ENCODE data around the gene ITPRID1. TPM values are rescaled to one million over a fixed set of nuclear protein-coding genes. Genes with fewer than 3 reads are reported as not detected.

Gene ITPRID1
- total and polyA plus RNA-seq, 10 of the 15 experiments (the other 5 are each of a cell fraction or from before 2014, with no cell fraction given): 0.06 TPM; not detected in 9

- under 1% methylated on average over 6 of the region's 6 CpGs for WGBS (ENCODE audit: insufficient coverage, insufficient replicate concordance, low lambda C conversion rate, missing lambda C conversion rate)
- DNase-seq (ENCODE audit: low read depth, low spot score) (peak; percentile 51), FAIRE-seq (peak; percentile 59), ATAC-seq (peak; percentile 84)
- ChIA-PET POLR2A (no interaction called here), SMC1A (ENCODE audit: uncharacterized antibody, unreplicated experiment) (no interaction called here), CTCF (interaction anchor here (1.5 kb wide), 1 partner anchor 34 kb away, joined by 4 read pairs; no protein-coding TSS in a partner anchor), RAD21 (ENCODE audit: unreplicated experiment) (no interaction called here)
- H4K20me1 ChIP-seq (ENCODE audit: control insufficient read depth, insufficient read depth): no peaks in the 10 kb centered on the region
- no peaks in the 10 kb centered on the region; a peak in 1 of 4 replicates for H3K27me3 ChIP-seq (replicated peaks in 1 of 2; ENCODE audit: control insufficient read depth in 2 of 2, insufficient read depth in 2 of 2, low read length in 1 of 2)
- in situ Hi-C loops (cut with MboI): no loop called here
- peaks cover 8% of the 10 kb centered on the region for H3K4me1 ChIP-seq (ENCODE audit: control insufficient read depth, insufficient read depth, low read length)
- no peaks in the 10 kb centered on the region for H3K9me3 ChIP-seq (replicated peaks; ENCODE audit: control insufficient read depth, insufficient read depth, low read length)
- H2AFZ ChIP-seq (ENCODE audit: control insufficient read depth, low read depth, low read length): no peak overlapping the region
- H3K27ac ChIP-seq (ENCODE audit: control insufficient read depth, insufficient read depth): no peak overlapping the region
- intact Hi-C loops (cut with micrococcal nuclease; ENCODE audit: unreplicated experiment): no loop called here
- H3K36me3 ChIP-seq (ENCODE audit: control insufficient read depth in 2 of 2, insufficient read depth in 2 of 2, low read length in 1 of 2): no peaks in the 10 kb centered on the region
- BruUV-seq (replicated peaks): no TSS peak
- H3K4me3 ChIP-seq: no peak overlapping the region
- peak overlapping the region; percentile 43 for H3K4me2 ChIP-seq (ENCODE audit: control insufficient read depth, insufficient read depth)
- no peaks in the 10 kb centered on the region for H3K79me2 ChIP-seq (ENCODE audit: control insufficient read depth, insufficient read depth, low read length)
- H3K9ac ChIP-seq (ENCODE audit: control insufficient read depth, insufficient read depth, low read length): no peak overlapping the region
- TF ChIP-seq SPI1 (IDR thresholded peaks at IDR 0.05; ENCODE audit: borderline replicate concordance, insufficient read depth, low read depth, low read length) (peak; percentile 85), CHD1 (IDR thresholded peaks at IDR 0.05; ENCODE audit: low read depth, low read length) (no peak), KLF5 (IDR thresholded peaks at IDR 0.05; ENCODE audit: partially characterized antibody) (no peak), SUZ12 (IDR thresholded peaks at IDR 0.05; ENCODE audit: unreplicated experiment) (no peak), SUPT20H (IDR thresholded peaks at IDR 0.05; ENCODE audit: borderline replicate concordance, control insufficient read depth, low read depth, low read length) (no peak), ASH2L (IDR thresholded peaks at IDR 0.05; ENCODE audit: borderline replicate concordance, low read depth) (no peak), ETV6 (conservative IDR thresholded peaks at IDR 0.05 in 1 of 2, IDR thresholded peaks at IDR 0.05 in 1 of 2; ENCODE audit: borderline replicate concordance in 1 of 2, low read depth in 1 of 2) (peak in 1 of 2 experiments; percentile 60; a peak in 1 of 4 replicates), SMAD5 (IDR thresholded peaks at IDR 0.05; ENCODE audit: low read depth) (no peak), EP300 (IDR thresholded peaks at IDR 0.05; ENCODE audit: borderline replicate concordance in 1 of 2, control insufficient read depth in 1 of 2, low read depth in 2 of 2, low read length in 2 of 2) (0 out of 4 replicates have a peak, but pooled peaks of 1 of the 2 experiments have one; percentile 25), RELB (IDR thresholded peaks at IDR 0.05; ENCODE audit: low read depth) (0 out of 2 replicates have a peak, but pooled peaks have one; percentile 19), BACH1 (IDR thresholded peaks at IDR 0.05; ENCODE audit: borderline replicate concordance) (no peak), USF2 (IDR thresholded peaks at IDR 0.05; ENCODE audit: borderline replicate concordance, low read depth, low read length) (no peak), MTA2 (IDR thresholded peaks at IDR 0.05; ENCODE audit: low read depth) (peak; percentile 38; the same call in 1 of the 2 replicates), MYB (IDR thresholded peaks at IDR 0.05; ENCODE audit: borderline replicate concordance, low read depth, low read length) (no peak), SKIL (IDR thresholded peaks at IDR 0.05; ENCODE audit: low read depth, poor library complexity, severe bottlenecking) (no peak), MEF2B (IDR thresholded peaks at IDR 0.05; ENCODE audit: partially characterized antibody, poor library complexity, severe bottlenecking) (no peak), DPF2 (IDR thresholded peaks at IDR 0.05) (0 out of 2 replicates have a peak, but pooled peaks have one; percentile 30)
- TF ChIP-seq, protein P1, sequence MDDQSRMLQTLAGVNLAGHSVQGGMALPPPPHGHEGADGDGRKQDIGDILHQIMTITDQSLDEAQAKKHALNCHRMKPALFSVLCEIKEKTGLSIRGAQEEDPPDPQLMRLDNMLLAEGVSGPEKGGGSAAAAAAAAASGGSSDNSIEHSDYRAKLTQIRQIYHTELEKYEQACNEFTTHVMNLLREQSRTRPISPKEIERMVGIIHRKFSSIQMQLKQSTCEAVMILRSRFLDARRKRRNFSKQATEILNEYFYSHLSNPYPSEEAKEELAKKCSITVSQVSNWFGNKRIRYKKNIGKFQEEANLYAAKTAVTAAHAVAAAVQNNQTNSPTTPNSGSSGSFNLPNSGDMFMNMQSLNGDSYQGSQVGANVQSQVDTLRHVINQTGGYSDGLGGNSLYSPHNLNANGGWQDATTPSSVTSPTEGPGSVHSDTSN (IDR thresholded peaks at IDR 0.05; ENCODE audit: insufficient replicate concordance, low read depth, low read length): no peak
These were observed 35.2 kb upstream of the ITPRID1 start for GRCh38 chr7:31478721-31479120.
